Activated CD4-positive, alpha-beta T cell treated with anti-CD3 and anti-CD28 coated beads for 4 hours (primary cell): Measurements from ENCODE around the gene ARHGAP35.
"Not testable (repeated sequence)": the region's sequence is repeated elsewhere in the genome, so short reads cannot be mapped to it uniquely, and the experiment has no call there.

Experiments used
- DNase-seq, 2 donors: peaks; one replicate each; pipeline ENCODE4 v3.0.0-alpha.2; 2020

The ARHGAP35 gene

DNA sequence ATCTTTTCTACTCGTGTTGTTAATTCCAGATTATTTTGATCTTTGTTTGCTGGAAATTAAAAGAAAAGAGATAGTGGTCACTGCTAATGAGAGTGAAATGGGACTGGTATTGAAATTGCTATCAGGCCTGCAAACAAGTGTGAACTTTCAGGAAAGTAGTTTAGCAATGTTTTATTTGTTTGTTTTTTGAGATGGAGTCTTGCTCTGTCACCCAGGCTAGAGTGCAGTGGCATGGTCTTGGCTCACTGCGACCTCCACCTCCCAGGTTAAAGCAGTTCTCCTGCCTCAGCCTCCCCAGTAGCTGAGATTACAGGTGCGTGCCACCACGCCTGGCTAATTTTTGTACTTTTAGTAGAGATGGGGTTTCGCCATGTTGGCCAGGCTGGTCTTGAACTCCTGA is 10.4 kb downstream of the ARHGAP35 start:
- not testable (repeated sequence) for DNase-seq

DNA sequence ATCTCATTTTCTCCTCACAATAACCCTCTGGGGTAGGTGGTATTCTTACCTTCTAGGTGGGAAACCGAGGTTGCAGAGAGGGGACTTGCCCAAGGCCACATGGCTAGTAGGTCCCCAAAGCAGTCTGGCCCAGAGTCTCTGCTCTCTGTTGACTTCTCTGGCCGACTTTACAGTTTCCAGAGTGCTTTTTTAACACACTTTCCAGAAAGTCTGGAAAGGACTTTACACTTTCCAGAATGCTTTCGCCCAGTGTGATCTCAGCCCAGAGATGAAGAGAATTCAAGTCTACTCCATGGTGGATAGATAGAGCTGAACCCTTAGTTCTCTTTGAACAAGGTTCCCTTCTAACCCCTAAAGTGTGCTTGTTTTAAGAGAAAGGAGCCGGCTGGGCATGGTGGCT is 12.2 kb downstream of the ARHGAP35 start:
- DNase-seq = no peak

DNA sequence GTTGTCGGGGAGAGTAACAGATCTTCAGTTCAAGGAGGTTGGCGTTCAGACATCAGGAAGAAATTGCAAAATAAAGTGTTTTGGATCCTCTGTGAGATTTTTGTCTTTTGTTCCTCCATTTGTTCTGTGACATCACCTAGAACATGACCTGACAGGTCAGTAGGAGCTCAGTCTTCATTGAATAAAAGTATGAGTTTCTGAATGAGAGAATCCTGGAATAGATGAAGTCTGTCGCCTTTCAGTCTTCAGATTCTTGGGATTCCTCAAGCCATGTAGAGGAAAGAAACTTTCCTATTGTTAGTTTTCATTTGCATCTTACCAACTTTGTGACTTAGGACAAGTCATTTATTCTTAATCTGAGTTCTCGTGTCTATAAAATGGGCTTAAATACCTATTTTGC is 14.4 kb downstream of the ARHGAP35 start:
- DNase-seq = no peak

DNA sequence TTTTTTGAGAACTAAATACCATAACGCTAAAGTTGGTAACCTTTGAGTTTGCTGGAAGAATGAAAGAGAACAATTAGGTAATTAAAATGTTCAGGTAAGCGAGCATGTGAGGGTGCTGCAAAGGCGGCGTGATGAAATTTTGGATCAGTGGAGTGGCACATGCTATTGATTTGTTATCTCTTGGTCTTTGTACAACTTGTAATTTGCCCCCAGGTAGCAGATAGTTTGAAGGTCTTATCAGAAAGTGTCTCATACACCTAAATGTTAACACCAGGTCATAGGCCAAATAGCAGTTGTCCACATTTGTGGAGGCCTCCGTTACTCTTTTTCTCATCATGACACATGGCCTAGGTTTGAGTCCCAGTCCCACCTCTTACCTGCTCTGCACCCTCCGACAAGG is 14.9 kb downstream of the ARHGAP35 start:
- DNase-seq = no peak

DNA sequence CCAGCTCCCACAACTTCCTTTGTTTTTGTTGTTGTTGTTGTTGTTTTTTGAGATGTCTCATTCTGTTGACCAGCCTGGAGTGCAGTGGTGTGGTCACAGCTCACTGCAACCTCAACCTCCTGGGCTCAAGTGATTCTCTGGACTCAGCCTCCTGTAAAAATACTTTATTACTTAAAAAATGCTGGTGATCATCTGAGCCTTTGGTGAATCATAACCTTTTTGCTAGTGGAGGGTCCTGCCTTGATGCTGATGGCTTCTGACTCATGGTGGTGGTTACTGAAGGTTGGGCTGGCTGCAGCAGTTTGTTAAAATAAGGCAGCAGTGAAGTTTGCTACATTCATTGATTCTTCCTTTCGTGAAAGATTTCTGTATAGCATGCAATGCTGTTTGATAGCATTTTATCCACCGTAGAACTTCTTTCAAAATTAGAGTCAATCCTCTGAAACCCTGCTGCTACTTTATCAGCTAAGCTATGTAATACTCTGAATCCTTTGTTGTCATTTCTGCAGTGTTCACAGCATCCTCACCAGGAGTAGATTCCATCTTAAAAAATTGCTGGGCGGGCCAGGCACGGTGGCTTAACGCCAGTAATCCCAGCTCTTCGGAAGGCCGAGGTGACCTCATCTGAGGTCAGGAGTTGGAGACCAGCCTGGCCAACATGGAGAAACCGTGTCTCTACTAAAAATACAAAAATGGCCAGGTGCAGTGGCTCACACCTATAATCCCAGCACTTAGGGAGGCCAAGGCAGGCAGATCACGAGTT is 18.0 kb downstream of the ARHGAP35 start:
- no peak for DNase-seq

DNA sequence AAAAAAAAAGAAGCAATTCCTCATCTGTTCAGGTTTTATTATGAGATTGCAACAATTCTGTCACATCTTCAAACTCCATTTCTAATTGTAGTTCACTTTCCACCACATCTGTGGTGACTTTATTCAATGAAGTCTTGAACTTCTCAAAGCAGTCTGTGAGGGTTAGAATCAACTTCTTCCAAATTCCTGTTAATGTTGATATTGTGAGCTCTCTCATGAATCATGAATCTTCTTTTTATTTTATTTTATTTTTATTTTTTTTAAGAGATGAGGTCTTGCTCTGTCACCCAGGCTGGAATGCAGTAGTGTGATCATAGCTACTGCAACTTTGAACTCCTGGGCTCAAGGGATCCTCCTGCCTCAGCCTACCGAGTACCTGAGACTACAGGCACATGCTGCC is 19.6 kb downstream of the ARHGAP35 start:
- no peak for DNase-seq

DNA sequence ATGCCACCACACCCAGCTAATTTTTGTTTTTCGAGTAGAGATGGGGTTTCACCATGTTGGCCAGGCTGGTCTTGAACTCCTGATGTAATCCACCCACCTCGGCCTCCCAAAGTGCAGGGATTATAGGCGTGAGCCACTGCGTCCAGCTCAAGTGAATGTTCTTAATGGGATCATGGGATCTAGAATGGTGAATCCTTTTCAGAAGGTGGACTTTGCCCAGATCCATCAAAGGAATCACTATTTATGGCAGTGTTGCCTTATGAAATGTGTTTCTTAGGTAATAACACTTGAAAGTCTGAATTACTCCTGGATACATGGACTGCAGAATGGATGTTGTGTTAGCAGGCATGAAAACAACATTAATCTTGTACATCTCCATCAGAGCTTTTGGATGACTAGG is 20.3 kb downstream of the ARHGAP35 start:
- no peak for DNase-seq

DNA sequence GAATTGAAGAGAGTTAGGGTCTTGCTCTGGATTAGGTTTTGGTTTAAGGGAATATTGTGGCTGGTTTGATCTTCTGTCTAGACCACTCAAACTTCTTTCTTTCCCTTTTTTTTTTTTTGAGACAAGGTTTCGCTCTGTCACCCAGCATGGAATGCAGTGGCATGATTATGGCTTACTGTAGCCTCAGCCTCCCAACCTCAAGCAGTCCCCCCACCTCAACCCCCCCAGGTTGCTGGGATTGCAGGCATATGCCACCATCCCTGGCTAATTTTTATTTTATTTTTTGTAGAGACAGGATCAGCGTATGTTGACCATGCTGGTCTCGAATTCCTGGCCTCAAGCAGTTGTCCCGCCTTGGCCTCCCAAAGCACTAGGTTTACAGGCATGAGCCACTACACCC is 21.2 kb downstream of the ARHGAP35 start:
- DNase-seq = no peak

DNA sequence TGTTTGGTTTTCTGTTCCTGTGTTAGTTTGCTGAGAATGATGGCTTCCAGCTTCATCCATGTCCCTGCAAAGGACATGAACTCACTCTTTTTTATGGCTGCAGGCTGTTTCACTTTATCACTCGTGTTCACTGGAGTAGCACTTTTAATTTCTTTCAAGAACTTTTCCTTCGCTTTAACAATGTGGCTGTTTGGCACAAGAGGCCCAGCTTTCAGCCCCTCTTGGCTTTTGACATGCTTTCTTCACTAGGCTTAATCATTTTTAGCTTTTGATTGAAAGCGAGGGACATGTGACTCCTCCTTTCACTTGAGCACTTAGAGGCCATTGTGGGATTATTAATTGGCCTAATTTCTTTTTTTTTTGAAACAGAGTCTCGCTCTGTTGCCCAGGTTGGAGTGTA is 22.0 kb downstream of the ARHGAP35 start:
- DNase-seq = not testable (repeated sequence)

DNA sequence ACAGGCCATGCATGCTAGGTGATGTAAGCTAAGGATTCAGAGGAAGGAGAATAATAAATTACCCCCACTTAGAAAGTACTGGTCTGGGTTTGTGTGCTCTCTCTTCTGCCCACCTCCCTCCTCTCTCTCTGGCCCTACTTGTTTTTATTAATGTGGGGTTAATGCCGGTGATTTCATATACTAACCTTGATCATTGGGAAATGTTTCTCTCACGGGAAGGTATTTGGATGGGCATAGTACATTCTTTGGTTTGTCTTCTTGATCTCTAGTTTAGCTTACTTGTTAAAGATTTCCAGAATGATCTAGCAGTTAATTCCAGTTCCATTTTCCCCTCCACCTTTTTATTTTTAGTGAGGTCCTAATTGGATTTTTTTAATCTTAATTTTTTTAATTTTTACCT is 24.6 kb downstream of the ARHGAP35 start:
- DNase-seq = no peak

DNA sequence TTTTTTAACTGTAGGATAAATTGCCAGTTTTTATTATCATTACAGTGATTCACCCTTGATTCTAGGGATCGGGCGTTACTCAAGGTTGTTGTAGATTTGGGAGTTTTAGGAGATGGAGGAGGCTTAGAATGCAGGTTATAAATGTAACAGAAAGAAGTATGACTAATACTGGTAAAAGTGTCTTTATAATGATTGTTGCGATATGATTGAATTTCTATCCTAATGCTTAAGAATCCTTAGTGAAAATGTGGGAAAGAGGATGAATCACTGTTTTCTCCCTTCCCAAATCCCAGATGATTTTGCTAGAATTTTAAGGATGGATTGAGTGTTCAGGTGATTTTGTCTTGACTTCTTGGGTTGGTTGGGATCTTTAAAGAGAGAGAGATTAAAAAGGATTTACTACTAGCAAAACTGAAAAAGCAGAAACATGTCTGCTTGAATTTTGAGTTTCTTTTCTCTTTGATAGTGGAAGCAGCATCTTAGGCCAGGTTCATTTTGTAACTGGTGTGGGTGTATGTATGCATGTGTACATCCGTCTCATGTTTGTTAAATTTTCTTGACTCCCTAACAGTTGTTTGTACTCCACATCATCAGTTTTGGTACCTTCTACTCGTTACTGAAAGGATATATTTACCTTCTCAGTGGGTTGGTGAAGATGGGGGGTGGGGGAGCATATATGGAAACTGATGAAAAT is 25.9 kb downstream of the ARHGAP35 start:
- no peak for DNase-seq

DNA sequence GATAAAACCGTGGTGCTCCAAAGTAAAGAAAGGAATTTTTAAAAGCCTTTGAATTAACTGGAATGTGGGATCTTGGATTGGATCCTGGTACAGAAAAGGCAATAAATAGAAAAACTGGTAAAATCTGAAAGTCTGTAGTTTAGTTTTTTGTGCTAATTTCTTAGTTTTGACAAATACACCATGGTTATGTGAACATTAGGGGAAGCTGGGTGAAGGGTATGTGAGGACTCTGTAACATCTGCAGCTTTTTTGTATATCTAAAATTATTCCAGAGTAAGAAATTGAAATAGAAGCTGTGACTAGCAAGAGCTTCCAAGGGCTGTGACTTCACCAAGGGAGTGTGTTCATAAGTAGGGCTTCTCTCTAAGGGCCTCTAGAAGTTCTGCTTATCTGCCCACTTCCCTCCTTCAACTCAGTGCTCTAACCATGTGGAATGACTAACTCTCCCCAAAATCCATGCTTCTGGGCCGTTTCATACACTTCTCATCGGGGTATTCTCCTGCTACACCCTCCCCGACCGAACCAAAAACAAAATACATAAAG is 26.5 kb downstream of the ARHGAP35 start:
- DNase-seq = no peak

DNA sequence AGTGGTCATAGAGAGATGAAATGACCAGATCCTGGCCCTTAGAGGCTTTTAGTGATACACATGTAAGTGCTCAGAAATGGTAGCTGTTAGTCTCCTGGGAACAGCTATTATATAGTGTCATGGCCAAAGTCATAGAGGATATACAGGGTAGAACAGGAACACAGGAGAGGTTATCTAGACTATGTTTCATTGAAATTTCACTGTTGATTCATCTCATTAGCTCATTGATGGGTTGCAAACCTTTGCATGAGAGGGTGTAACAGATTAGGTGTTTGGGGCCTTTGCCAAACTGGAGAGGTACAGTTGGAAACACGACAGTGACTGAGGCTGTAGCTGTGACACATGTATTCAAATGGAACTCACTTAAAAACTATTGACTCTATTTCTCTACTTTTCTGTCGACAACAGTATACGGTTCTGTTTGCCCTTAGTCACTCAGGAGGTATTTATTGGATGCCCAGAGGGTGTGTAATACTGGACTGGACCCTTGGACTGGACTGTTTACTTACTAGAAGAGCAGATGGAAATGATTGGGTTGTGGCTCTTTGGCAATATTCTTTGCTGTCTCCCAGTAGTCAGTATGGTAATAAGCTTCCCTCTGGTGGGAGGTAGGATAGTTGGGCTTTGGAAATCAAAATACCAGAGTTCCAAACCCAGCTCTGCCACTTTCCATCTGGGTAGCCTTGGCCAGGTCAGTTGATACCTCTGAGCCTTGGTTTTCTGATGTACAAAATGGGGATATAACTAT is 29.8 kb downstream of the ARHGAP35 start:
- no peak for DNase-seq

DNA sequence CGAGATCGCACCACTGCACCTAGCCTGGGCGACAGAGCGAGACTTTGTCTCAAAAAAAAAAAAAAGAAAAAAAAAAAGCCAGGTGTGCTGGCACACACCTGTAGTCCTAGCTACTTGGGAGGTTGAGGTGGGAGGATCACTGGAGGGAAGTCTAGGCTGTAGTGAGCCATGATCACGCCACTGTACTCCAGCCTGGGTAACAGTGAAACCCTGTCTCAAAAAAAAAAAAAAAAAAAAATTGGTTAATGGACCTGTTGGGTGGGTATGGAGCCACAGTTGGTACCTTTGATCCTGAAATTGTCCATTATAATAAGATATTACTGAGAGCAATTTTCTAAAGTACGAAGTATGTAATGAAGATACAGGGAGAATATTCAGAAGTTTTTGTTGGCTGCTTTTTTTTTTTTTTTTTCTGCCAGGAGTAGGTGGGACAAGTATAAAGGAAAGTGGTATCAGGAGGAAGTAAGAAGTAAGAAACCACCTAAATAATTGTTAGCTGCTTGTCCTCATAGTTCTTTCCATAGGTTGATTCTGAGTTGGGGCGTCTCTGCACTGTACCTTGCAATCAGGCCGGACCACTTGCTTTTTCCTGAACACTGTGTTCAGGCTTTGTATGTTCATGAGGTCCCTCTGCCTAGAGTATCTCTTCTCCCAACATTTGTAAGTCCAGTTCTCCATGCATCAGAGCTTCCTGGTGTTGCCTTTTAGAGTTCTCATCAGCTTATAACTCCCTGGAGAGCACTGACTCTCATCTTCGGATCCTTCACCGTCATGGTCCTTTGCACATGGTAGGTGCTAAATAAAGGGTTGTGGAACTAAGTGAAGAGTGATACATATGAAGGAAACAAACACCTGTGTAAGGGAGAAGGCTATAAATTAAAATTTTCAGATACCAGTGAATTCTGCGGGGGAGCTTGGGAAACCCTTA is 31.7 kb downstream of the ARHGAP35 start:
- no peak for DNase-seq

DNA sequence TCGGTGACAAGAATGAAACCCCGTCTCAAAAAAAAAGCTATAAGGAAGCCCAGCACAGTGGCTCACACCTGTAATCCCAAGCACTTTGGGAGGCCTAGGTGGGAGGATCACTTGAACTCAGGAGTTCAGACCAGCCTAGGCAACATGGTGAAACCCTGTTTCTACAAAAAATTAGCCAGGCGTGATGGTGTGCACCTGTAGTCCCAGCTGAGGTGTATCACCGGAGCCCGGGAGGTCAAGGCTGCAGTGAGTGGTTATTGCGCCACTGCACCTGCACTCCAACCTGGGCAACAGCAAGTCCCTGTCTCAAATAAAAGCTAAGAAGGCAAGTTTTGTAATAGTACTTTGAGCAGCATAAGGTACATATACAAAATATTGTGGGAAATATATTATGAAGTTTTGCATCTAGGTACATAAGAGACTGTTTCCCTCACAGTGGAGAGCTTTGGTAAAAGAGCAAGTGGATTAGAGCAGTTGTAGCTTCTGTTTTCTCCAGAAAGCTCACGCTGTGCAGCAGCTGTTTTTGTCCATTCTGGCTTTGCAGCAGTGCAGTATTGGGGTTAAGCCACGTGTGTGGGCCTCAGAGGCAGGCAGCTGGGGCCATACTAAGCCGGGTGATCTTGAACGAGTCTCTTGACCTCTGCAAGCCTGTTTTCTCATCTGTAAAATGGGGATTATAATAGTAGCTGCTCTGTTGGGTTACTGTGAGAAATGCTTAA is 35.4 kb downstream of the ARHGAP35 start:
- DNase-seq = no peak

DNA sequence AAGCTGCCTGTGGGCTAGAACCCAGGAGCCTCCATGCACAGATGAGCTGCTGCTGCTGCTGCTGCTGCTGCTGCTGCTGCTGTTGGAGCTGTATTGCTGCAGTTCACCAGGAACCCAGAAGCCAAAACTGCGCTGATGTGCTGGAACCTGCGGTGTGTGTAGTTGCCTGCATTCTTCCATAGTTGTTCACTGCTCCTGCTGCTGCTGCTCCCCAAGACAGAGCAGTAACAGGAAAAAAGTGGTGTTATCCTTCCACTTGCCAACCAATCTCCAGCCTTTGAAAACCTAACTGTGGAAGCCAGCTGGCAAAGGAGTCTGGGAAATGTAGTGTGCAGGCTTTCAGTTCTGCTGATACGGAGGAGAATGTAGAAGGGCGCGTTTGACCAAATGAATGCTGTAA is 37.9 kb downstream of the ARHGAP35 start:
- DNase-seq = no peak

DNA sequence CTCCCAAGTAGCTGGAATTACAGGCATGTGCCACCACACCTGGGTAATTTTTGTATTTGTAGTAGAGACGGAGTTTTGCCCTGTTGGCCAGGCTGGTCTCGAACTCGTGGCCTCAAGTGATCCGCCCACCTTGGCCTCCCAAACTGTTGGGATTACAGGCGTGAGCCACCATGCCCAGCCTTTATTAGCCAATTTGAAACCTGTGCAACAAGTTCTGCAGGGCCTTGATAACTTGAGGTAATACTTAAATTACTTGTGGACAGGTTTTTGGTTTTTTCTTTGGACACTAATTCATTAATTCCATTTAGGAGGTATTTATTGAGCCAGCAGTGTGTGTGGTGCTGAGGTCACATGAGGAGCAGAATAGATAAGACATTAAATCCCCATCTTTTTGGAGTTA is 39.5 kb downstream of the ARHGAP35 start:
- DNase-seq = no peak

DNA sequence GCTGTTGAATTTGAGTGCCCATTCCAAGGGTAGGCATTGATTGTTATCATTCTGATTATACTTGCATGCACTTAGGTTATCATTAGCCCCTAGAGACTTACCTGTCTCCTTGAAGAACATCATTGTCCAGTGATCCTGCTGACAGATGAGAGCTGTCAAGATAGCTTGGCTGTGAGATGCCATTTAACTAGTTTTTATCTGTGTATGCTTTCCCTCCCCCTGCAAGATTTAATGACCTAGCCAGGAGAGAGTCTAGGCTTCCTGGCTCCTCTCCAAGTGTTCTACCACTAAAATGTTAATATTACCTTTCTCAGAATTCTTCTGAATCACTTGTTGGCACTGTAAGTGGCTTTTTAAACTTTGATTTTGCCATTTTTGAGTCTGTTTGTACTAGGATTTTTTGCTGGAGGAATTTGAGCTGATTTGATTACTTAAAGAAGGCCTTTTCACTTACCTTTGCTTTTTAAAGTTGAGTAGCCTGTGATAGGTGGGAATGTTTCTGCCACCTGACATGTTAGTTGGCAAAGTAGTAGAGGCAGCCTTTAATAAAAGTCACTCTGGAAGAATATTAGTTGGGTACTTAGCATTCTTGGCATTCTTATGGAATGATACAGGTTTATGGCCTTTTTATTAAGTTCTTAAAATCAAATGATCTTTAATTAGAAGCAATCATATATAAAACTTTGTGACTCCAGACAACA is 41.1 kb downstream of the ARHGAP35 start:
- DNase-seq = no peak

DNA sequence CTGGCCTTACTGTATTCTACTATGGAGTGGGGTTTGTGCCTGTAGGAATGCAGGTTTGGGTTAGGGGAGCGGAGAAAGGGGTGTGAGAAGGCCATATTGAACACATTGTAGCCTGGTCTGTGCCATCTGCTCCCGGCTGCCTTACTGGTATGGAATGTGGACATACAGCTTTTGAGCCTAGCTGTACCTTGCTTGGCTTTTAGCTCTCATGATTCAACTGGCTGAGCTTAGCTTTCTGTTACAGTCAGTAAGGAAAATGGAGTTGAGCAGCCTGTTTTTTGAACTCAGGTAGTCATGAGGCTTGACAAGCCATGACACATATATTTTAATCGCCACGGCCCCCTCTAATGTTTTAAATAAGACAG is 41.6 kb downstream of the ARHGAP35 start:
- DNase-seq = no peak

DNA sequence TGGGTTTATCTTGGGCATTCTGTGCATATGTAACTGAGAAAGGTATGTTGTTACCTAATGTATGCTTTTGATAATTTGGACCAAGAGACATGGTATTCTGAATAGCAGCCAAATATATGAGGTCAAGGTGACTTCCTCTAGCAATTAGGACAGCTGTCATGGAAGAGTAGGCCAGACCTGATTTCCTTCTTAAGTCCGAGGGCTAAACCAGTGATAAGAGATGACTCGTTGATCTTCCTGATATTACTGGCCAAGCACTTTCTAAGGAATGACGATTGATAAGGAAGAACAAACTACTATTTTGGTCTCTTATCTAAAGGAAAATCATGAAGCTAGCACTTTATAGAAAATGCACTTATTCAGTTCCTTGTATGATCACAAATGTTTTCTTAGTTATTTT is 42.7 kb downstream of the ARHGAP35 start:
- DNase-seq = no peak
